Measurements from ENCODE around the gene JMJD8. TPM values are rescaled to one million over a fixed set of nuclear protein-coding genes. Genes with fewer than 3 reads are reported as not detected.

JMJD8 gene
- total RNA-seq, 2 donors from 2014 or later, result 48.8 to 55.6 TPM

- Histone ChIP-seq H3K4me1 (ENCODE audit: control insufficient read depth, insufficient read depth, low read length) (peaks cover 3% of the 10 kb centered on the region), H3K27me3 (ENCODE audit: control insufficient read depth, insufficient read depth, low read length, poor library complexity, severe bottlenecking) (peaks cover 19% of the 10 kb centered on the region), H3K9ac (ENCODE audit: extremely low read depth, low read length, poor library complexity, severe bottlenecking) (no peak within 1 kb of the TSS), H3K4me3 (ENCODE audit: low read length) (peak within 1 kb of the TSS; percentile 79), H3K36me3 (ENCODE audit: control insufficient read depth, insufficient read depth, low read length) (no peaks in the 10 kb centered on the region), H3K9me3 (ENCODE audit: control insufficient read depth, low read length) (no peaks in the 10 kb centered on the region), H3K27ac (ENCODE audit: low read depth, low read length) (no peak within 1 kb of the TSS)
- no peaks in the 10 kb centered on the region for H3K36me3 Mint-ChIP-seq (ENCODE audit: low read depth)
- peaks cover 15% of the 10 kb centered on the region for H3K27me3 Mint-ChIP-seq (ENCODE audit: insufficient read depth)
- H3K9me3 Mint-ChIP-seq, result no peaks in the 10 kb centered on the region
- peak within 1 kb of the TSS; percentile 53 for H3K4me3 Mint-ChIP-seq
- no peaks in the 10 kb centered on the region for H3K4me1 Mint-ChIP-seq
- DNase-seq, result peak; percentile 92
- no peak within 1 kb of the TSS for H3K27ac Mint-ChIP-seq
- no peak for TF ChIP-seq CTCF (conservative IDR thresholded peaks at IDR 0.05)
- WGBS, 2 experiments (ENCODE audit: insufficient coverage in 1 of 2, insufficient read length in 1 of 2), result 2 to 3% methylated on average over 11 to 88 of the region's 88 CpGs
Observed at GRCh38 chr16:726438-727290, 42.5 kb upstream of the JMJD8 start, which contains the start of the genes CCDC78 and HAGHL. Gene CCDC78, minus strand, starts transcription at chr16:726443. Its CDS starts 76 bp downstream, at chr16:726367. Gene HAGHL, plus strand, starts transcription at chr16:727106. Its CDS starts 404 bp downstream, at chr16:727510.

- no peak overlapping the region for H3K27ac ChIP-seq (ENCODE audit: low read depth, low read length)
- no peak for DNase-seq
- H3K27me3 Mint-ChIP-seq (ENCODE audit: insufficient read depth), result peaks cover 15% of the 10 kb centered on the region
- no peaks in the 10 kb centered on the region for H3K4me1 Mint-ChIP-seq
- 48 to 60% methylated on average over 1 to 9 of the region's 9 CpGs for WGBS, 2 experiments (ENCODE audit: insufficient coverage in 1 of 2, insufficient read length in 1 of 2)
- H3K4me3 ChIP-seq (ENCODE audit: low read length), result no peak overlapping the region
- H3K27ac Mint-ChIP-seq, result no peak overlapping the region
- no peak overlapping the region for H3K9ac ChIP-seq (ENCODE audit: extremely low read depth, low read length, poor library complexity, severe bottlenecking)
- peak overlapping the region; percentile 53 for H3K4me3 Mint-ChIP-seq
- no peaks in the 10 kb centered on the region for H3K36me3 Mint-ChIP-seq (ENCODE audit: low read depth)
- TF ChIP-seq CTCF (conservative IDR thresholded peaks at IDR 0.05), result no peak
- H3K27me3 ChIP-seq (ENCODE audit: control insufficient read depth, insufficient read depth, low read length, poor library complexity, severe bottlenecking), result peaks cover 19% of the 10 kb centered on the region
- H3K4me1 ChIP-seq (ENCODE audit: control insufficient read depth, insufficient read depth, low read length), result peaks cover 3% of the 10 kb centered on the region
- no peaks in the 10 kb centered on the region for H3K9me3 Mint-ChIP-seq
- H3K36me3 ChIP-seq (ENCODE audit: control insufficient read depth, insufficient read depth, low read length), result no peaks in the 10 kb centered on the region
- H3K9me3 ChIP-seq (ENCODE audit: control insufficient read depth, low read length), result no peaks in the 10 kb centered on the region
Observed at GRCh38 chr16:726188-726437, 42.0 kb upstream of the JMJD8 start.

GRCh38 chr16:725463-726187 lies 41.5 kb upstream of the JMJD8 start:
- Histone ChIP-seq H3K4me1 (ENCODE audit: control insufficient read depth, insufficient read depth, low read length) (peaks cover 3% of the 10 kb centered on the region), H3K4me3 (ENCODE audit: low read length) (no peak overlapping the region), H3K9me3 (ENCODE audit: control insufficient read depth, low read length) (no peaks in the 10 kb centered on the region), H3K9ac (ENCODE audit: extremely low read depth, low read length, poor library complexity, severe bottlenecking) (no peak overlapping the region), H3K27ac (ENCODE audit: low read depth, low read length) (no peak overlapping the region), H3K27me3 (ENCODE audit: control insufficient read depth, insufficient read depth, low read length, poor library complexity, severe bottlenecking) (peaks cover 19% of the 10 kb centered on the region), H3K36me3 (ENCODE audit: control insufficient read depth, insufficient read depth, low read length) (no peaks in the 10 kb centered on the region)
- H3K4me3 Mint-ChIP-seq, result no peak overlapping the region
- no peak for DNase-seq
- peaks cover 15% of the 10 kb centered on the region for H3K27me3 Mint-ChIP-seq (ENCODE audit: insufficient read depth)
- no peaks in the 10 kb centered on the region for H3K36me3 Mint-ChIP-seq (ENCODE audit: low read depth)
- no peaks in the 10 kb centered on the region for H3K4me1 Mint-ChIP-seq
- 87 to 88% methylated on average over 18 to 23 of the region's 23 CpGs for WGBS, 2 experiments (ENCODE audit: insufficient coverage in 1 of 2, insufficient read length in 1 of 2)
- TF ChIP-seq CTCF (conservative IDR thresholded peaks at IDR 0.05), result no peak
- no peak overlapping the region for H3K27ac Mint-ChIP-seq
- H3K9me3 Mint-ChIP-seq, result no peaks in the 10 kb centered on the region
